SU-DHL-6 (cell line): Measurements from ENCODE around the gene SCAMP5.

Experiments used
- CTCF ChIP-seq: fragments of 200-600 bp; sonication (generic); IDR thresholded peaks from one replicate; pipeline ENCODE4 v1.5.1; 2017; ENCODE audit warnings: antibody characterized with exemption, mild to moderate bottlenecking, low read length, moderate library complexity; ENCODE audit not compliant: insufficient read depth, poor library complexity, severe bottlenecking
- EZH2phosphoT487 ChIP-seq: fragments of 200-600 bp; sonication (generic), shearing (Covaris generic); conservative IDR thresholded peaks from 2 replicates; pipeline ENCODE4 v1.6.1; 2018; ENCODE audit warnings: mild to moderate bottlenecking, antibody characterized with exemption, low read length, moderate library complexity, mixed read lengths

- TF ChIP-seq CTCF: no peak
- TF ChIP-seq EZH2phosphoT487: no peak
Measured at GRCh38 chr15:75056036-75056435, 60.7 kb downstream of the SCAMP5 start.
